Thyroid gland (tissue), 4 donors: ENCODE data around the gene RNF149.

Experiments
- POLR2A ChIP-seq, 2 donors: fragments of 450-650 bp; IDR thresholded peaks; one replicate each; pipeline ENCODE4 v1.6.1; 2017; ENCODE audit warnings: antibody characterized with exemption in 2 of 2, mild to moderate bottlenecking in 2 of 2, moderate library complexity in 1 of 2
- TF ChIP-seq, protein P1 (sequence below), 6 experiments: fragments of 200-600 bp in 3 of 6; fragments of 450-650 bp in 3 of 6; sonication (generic) in 3 of 6; IDR thresholded peaks; one replicate each; pipeline ENCODE4 v1.5.1; 2016 to 2019; ENCODE audit warnings: antibody characterized with exemption in 6 of 6, mild to moderate bottlenecking in 2 of 6, inconsistent platforms in 1 of 6, moderate library complexity in 1 of 6

DNA sequence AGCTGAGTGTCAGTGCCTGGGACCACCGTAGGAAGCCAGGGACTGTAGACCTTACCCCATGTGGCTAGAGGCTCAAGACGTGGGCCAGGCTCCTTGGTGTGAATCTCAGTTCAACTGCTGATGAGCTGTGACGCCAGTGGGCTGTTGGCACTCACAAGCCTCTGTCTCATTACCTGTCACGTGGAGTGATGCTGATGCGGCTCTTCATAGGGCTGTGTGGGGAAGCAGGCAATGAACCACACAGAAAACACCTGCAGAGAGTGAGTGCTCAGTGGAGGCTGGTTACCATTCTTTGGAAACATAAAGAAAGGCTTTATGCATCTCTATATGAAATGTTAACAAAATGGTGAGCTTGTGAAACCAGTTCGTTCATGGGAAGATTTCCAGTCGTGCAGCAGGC, 42.7 kb upstream of the RNF149 start:
- TF ChIP-seq, protein P1, sequence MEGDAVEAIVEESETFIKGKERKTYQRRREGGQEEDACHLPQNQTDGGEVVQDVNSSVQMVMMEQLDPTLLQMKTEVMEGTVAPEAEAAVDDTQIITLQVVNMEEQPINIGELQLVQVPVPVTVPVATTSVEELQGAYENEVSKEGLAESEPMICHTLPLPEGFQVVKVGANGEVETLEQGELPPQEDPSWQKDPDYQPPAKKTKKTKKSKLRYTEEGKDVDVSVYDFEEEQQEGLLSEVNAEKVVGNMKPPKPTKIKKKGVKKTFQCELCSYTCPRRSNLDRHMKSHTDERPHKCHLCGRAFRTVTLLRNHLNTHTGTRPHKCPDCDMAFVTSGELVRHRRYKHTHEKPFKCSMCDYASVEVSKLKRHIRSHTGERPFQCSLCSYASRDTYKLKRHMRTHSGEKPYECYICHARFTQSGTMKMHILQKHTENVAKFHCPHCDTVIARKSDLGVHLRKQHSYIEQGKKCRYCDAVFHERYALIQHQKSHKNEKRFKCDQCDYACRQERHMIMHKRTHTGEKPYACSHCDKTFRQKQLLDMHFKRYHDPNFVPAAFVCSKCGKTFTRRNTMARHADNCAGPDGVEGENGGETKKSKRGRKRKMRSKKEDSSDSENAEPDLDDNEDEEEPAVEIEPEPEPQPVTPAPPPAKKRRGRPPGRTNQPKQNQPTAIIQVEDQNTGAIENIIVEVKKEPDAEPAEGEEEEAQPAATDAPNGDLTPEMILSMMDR (IDR thresholded peaks at IDR 0.05) = no peak
- TF ChIP-seq POLR2A (IDR thresholded peaks at IDR 0.05) = no peak
